ENCODE results near the gene AR.

DNA sequence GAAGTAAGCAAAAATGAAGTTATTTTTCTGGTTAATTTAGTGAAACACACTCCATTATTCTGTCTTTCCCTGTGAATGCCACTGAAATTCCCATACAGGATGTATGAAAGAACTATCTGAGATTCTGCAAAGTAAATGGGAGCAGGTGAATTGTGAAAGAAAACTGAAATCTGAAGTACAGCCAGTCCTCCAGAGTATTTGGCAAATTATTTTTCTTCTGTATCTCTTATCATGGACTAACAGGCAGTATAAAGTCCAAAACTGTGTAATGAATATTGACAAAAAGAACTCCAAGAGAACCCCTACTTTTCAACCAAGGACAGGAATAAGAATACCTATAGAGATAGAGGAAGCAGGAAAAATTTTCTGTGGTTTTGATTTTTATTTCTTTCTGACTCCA is 40.8 kb upstream of the AR start:
- no peak for TF ChIP-seq HDAC6 (IDR thresholded peaks at IDR 0.05; ENCODE audit: unreplicated experiment)
- no peak for TF ChIP-seq CHD4 (IDR thresholded peaks at IDR 0.05)
- TF ChIP-seq SMC3 (IDR thresholded peaks at IDR 0.05; ENCODE audit: borderline replicate concordance, low read length): no peak
- TF ChIP-seq, protein P1, sequence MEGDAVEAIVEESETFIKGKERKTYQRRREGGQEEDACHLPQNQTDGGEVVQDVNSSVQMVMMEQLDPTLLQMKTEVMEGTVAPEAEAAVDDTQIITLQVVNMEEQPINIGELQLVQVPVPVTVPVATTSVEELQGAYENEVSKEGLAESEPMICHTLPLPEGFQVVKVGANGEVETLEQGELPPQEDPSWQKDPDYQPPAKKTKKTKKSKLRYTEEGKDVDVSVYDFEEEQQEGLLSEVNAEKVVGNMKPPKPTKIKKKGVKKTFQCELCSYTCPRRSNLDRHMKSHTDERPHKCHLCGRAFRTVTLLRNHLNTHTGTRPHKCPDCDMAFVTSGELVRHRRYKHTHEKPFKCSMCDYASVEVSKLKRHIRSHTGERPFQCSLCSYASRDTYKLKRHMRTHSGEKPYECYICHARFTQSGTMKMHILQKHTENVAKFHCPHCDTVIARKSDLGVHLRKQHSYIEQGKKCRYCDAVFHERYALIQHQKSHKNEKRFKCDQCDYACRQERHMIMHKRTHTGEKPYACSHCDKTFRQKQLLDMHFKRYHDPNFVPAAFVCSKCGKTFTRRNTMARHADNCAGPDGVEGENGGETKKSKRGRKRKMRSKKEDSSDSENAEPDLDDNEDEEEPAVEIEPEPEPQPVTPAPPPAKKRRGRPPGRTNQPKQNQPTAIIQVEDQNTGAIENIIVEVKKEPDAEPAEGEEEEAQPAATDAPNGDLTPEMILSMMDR (IDR thresholded peaks at IDR 0.05 in 2 of 3, conservative IDR thresholded peaks at IDR 0.05 in 1 of 3; ENCODE audit: control insufficient read depth in 2 of 3, extremely low read depth in 1 of 3, insufficient read depth in 1 of 3, low read depth in 3 of 3, low read length in 3 of 3): no peak
- TF ChIP-seq TARDBP (IDR thresholded peaks at IDR 0.05; ENCODE audit: borderline replicate concordance): no peak
- TF ChIP-seq, protein P2, sequence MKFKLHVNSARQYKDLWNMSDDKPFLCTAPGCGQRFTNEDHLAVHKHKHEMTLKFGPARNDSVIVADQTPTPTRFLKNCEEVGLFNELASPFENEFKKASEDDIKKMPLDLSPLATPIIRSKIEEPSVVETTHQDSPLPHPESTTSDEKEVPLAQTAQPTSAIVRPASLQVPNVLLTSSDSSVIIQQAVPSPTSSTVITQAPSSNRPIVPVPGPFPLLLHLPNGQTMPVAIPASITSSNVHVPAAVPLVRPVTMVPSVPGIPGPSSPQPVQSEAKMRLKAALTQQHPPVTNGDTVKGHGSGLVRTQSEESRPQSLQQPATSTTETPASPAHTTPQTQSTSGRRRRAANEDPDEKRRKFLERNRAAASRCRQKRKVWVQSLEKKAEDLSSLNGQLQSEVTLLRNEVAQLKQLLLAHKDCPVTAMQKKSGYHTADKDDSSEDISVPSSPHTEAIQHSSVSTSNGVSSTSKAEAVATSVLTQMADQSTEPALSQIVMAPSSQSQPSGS (IDR thresholded peaks at IDR 0.05; ENCODE audit: low read length): no peak
- TF ChIP-seq, protein P3, sequence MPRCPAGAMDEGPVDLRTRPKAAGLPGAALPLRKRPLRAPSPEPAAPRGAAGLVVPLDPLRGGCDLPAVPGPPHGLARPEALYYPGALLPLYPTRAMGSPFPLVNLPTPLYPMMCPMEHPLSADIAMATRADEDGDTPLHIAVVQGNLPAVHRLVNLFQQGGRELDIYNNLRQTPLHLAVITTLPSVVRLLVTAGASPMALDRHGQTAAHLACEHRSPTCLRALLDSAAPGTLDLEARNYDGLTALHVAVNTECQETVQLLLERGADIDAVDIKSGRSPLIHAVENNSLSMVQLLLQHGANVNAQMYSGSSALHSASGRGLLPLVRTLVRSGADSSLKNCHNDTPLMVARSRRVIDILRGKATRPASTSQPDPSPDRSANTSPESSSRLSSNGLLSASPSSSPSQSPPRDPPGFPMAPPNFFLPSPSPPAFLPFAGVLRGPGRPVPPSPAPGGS (IDR thresholded peaks at IDR 0.05; ENCODE audit: borderline replicate concordance, insufficient read depth, low read depth, low read length, poor library complexity, severe bottlenecking): no peak
- no peak for TF ChIP-seq RAD21 (IDR thresholded peaks at IDR 0.05; ENCODE audit: insufficient read depth, low read depth, low read length)
- TF ChIP-seq, protein P4, sequence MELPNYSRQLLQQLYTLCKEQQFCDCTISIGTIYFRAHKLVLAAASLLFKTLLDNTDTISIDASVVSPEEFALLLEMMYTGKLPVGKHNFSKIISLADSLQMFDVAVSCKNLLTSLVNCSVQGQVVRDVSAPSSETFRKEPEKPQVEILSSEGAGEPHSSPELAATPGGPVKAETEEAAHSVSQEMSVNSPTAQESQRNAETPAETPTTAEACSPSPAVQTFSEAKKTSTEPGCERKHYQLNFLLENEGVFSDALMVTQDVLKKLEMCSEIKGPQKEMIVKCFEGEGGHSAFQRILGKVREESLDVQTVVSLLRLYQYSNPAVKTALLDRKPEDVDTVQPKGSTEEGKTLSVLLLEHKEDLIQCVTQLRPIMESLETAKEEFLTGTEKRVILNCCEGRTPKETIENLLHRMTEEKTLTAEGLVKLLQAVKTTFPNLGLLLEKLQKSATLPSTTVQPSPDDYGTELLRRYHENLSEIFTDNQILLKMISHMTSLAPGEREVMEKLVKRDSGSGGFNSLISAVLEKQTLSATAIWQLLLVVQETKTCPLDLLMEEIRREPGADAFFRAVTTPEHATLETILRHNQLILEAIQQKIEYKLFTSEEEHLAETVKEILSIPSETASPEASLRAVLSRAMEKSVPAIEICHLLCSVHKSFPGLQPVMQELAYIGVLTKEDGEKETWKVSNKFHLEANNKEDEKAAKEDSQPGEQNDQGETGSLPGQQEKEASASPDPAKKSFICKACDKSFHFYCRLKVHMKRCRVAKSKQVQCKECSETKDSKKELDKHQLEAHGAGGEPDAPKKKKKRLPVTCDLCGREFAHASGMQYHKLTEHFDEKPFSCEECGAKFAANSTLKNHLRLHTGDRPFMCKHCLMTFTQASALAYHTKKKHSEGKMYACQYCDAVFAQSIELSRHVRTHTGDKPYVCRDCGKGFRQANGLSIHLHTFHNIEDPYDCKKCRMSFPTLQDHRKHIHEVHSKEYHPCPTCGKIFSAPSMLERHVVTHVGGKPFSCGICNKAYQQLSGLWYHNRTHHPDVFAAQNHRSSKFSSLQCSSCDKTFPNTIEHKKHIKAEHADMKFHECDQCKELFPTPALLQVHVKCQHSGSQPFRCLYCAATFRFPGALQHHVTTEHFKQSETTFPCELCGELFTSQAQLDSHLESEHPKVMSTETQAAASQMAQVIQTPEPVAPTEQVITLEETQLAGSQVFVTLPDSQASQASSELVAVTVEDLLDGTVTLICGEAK (IDR thresholded peaks at IDR 0.05; ENCODE audit: borderline replicate concordance): no peak
- TF ChIP-seq TAF1 (IDR thresholded peaks at IDR 0.05; ENCODE audit: borderline replicate concordance, low read depth, low read length): no peak
- TF ChIP-seq, protein P5, sequence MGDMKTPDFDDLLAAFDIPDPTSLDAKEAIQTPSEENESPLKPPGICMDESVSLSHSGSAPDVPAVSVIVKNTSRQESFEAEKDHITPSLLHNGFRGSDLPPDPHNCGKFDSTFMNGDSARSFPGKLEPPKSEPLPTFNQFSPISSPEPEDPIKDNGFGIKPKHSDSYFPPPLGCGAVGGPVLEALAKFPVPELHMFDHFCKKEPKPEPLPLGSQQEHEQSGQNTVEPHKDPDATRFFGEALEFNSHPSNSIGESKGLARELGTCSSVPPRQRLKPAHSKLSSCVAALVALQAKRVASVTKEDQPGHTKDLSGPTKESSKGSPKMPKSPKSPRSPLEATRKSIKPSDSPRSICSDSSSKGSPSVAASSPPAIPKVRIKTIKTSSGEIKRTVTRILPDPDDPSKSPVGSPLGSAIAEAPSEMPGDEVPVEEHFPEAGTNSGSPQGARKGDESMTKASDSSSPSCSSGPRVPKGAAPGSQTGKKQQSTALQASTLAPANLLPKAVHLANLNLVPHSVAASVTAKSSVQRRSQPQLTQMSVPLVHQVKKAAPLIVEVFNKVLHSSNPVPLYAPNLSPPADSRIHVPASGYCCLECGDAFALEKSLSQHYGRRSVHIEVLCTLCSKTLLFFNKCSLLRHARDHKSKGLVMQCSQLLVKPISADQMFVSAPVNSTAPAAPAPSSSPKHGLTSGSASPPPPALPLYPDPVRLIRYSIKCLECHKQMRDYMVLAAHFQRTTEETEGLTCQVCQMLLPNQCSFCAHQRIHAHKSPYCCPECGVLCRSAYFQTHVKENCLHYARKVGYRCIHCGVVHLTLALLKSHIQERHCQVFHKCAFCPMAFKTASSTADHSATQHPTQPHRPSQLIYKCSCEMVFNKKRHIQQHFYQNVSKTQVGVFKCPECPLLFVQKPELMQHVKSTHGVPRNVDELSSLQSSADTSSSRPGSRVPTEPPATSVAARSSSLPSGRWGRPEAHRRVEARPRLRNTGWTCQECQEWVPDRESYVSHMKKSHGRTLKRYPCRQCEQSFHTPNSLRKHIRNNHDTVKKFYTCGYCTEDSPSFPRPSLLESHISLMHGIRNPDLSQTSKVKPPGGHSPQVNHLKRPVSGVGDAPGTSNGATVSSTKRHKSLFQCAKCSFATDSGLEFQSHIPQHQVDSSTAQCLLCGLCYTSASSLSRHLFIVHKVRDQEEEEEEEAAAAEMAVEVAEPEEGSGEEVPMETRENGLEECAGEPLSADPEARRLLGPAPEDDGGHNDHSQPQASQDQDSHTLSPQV (IDR thresholded peaks at IDR 0.05): no peak
- no peak for TF ChIP-seq TCF7 (IDR thresholded peaks at IDR 0.05; ENCODE audit: borderline replicate concordance)

Measured in GM12878 (cell line).